Choroid plexus epithelial cell (primary cell): ENCODE measurements around the gene SNED1.
A peak's percentile ranks its signal among the peaks of the same experiment; 100 is the strongest.
"Not testable (repeated sequence)": the region's sequence is repeated elsewhere in the genome, so short reads cannot be mapped to it uniquely, and the experiment has no call there.

ENCODE experiments used
- DNase-seq: peaks from one replicate; pipeline ENCODE4 v3.0.0-alpha.2; 2010; ENCODE audit warnings: low read depth
- H3K4me3 ChIP-seq: 2 replicates; pipeline ENCODE4 v1.5.1; 2011; ENCODE audit warnings: low read depth, mild to moderate bottlenecking, control low read depth, low read length, moderate library complexity
- TF ChIP-seq, protein P1 (sequence below): conservative IDR thresholded peaks from 2 replicates; pipeline ENCODE4 v1.5.1; 2011; ENCODE audit warnings: low read depth, mild to moderate bottlenecking, control low read depth, inconsistent platforms, low read length, moderate library complexity

The SNED1 gene

GRCh38 chr2:240970816-240971215, 27.6 kb upstream of the SNED1 start:
- no peak for DNase-seq
- H3K4me3 ChIP-seq: no peak overlapping the region
- TF ChIP-seq, protein P1, sequence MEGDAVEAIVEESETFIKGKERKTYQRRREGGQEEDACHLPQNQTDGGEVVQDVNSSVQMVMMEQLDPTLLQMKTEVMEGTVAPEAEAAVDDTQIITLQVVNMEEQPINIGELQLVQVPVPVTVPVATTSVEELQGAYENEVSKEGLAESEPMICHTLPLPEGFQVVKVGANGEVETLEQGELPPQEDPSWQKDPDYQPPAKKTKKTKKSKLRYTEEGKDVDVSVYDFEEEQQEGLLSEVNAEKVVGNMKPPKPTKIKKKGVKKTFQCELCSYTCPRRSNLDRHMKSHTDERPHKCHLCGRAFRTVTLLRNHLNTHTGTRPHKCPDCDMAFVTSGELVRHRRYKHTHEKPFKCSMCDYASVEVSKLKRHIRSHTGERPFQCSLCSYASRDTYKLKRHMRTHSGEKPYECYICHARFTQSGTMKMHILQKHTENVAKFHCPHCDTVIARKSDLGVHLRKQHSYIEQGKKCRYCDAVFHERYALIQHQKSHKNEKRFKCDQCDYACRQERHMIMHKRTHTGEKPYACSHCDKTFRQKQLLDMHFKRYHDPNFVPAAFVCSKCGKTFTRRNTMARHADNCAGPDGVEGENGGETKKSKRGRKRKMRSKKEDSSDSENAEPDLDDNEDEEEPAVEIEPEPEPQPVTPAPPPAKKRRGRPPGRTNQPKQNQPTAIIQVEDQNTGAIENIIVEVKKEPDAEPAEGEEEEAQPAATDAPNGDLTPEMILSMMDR: no peak

GRCh38 chr2:240972201-240972600, 26.2 kb upstream of the SNED1 start:
- DNase-seq: no peak
- TF ChIP-seq, protein P1: no peak
- H3K4me3 ChIP-seq: no peak overlapping the region

DNA sequence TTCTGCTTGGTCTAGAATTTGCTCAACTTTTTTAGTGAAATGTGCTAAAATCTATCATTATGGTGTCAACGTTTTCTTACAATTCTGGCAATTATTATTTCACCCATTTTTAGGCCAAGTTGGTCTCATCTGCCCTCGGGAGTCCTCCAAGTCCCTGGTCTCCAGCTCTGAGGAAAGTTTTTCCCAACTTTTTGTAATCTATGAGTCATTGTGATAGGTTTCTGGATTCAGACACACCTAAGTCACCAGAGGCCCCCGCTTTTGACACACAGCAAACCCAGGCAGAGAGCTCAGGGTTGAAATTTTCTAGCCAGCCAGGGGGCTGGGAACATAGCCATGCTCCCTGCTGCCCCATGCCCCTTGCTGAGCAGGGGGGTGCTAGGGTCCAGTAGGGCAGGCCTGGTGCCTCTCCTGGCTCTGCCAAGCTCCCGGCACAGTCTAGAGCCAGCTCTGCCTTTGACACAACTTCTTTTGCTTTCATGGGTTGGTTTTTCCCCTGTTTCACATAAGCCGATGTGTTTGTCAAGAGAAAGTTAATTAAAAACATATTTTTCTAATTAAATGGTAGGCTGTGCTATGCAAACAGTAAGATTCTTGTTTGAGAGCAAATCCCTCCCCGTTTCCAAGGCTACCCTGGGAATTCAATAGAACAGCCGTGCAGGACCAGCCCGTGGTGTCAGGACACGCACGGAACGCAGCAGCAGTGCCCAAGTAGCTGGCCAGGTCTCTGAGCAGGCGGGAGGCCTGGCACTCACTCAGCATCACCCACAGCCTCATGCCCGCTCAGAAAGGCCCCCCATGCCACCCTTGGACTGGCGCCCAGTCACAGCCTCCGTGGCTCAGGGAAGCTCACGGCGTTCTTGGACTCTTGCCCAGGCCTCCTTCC, 25.5 kb upstream of the SNED1 start:
- H3K4me3 ChIP-seq: no peak overlapping the region
- DNase-seq: no peak
- TF ChIP-seq, protein P1: no peak

GRCh38 chr2:240974771-240975572, 23.4 kb upstream of the SNED1 start:
- DNase-seq: no peak
- TF ChIP-seq, protein P1: no peak

DNA sequence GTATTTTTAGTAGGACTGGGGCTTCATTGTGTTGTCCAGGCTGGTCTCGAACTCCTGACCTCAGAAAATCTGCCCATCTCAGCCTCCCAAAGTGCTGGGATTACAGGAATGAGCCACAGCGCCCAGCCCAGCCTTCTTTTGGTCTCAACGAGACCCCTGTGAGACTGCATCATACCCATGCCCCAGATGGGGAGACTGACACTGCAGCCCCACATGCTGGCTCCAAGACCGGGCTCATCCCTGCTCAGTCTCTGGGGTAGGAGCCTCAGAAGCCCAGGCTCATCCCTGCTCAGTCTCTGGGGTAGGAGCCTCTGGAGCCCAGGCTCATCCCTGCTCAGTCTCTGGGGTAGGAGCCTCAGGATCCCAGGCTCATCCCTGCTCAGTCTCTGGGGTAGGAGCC, 22.5 kb upstream of the SNED1 start:
- not testable (repeated sequence) for DNase-seq, H3K4me3 ChIP-seq

More at GRCh38 chr2:240974771-240975572, 23.4 kb upstream of the SNED1 start:
- no peak overlapping the region for H3K4me3 ChIP-seq

- H3K4me3 ChIP-seq: no peak overlapping the region
- DNase-seq: peak; percentile 42
- TF ChIP-seq, protein P1: no peak
Observed at GRCh38 chr2:240981280-240981679, 17.1 kb upstream of the SNED1 start.
